Posterior cingulate gyrus (tissue), 11 donors: ENCODE measurements around the gene KCNC2.

Experiments used
- DNase-seq, 10 donors: peaks; one replicate each; pipeline versions ENCODE4 v3.0.0 to v3.0.0-alpha.2; 2020 to 2021; ENCODE audit warnings: mixed read lengths in 3 of 10
- intact Hi-C: fragments of 100-400 bp; cut with DNase I; formaldehyde crosslinking; loops from one replicate; pipeline ENCODE4 v1.15.1; 2023

KCNC2 gene

GRCh38 chr12:75081305-75081704 lies 128.3 kb downstream of the KCNC2 start:
- DNase-seq, result no peak
- intact Hi-C loops, result no loop called here

GRCh38 chr12:75080582-75080981 lies 129.1 kb downstream of the KCNC2 start:
- no peak for DNase-seq
- intact Hi-C loops, result no loop called here

- intact Hi-C loops, result no loop called here
- no peak for DNase-seq
These were observed 144.2 kb downstream of the KCNC2 start for GRCh38 chr12:75065482-75065881.

GRCh38 chr12:75062691-75063090 lies 146.9 kb downstream of the KCNC2 start:
- no peak for DNase-seq
- intact Hi-C loops, result no loop called here

- DNase-seq, result no peak
- intact Hi-C loops, result no loop called here
These were observed 151.4 kb downstream of the KCNC2 start for GRCh38 chr12:75058228-75058627.

- DNase-seq, result no peak
- intact Hi-C loops, result no loop called here
These were observed 160.9 kb downstream of the KCNC2 start for GRCh38 chr12:75048767-75049166.

- no peak for DNase-seq
- intact Hi-C loops, result no loop called here
These were observed 161.6 kb downstream of the KCNC2 start for GRCh38 chr12:75047885-75048525.

GRCh38 chr12:75042125-75042524 lies 167.5 kb downstream of the KCNC2 start:
- intact Hi-C loops, result no loop called here

GRCh38 chr12:75041472-75041871 lies 168.2 kb downstream of the KCNC2 start:
- DNase-seq, result no peak
- intact Hi-C loops, result no loop called here

More at GRCh38 chr12:75042125-75042524, 167.5 kb downstream of the KCNC2 start:
- DNase-seq, result no peak

- intact Hi-C loops, result no loop called here
- no peak for DNase-seq
These were observed 189.5 kb downstream of the KCNC2 start for GRCh38 chr12:75020068-75020557.

- no peak for DNase-seq
- intact Hi-C loops, result no loop called here
These were observed 198.5 kb downstream of the KCNC2 start for GRCh38 chr12:75011120-75011519.

GRCh38 chr12:75007133-75007532 lies 202.5 kb downstream of the KCNC2 start:
- no peak for DNase-seq
- intact Hi-C loops, result no loop called here

- no peak for DNase-seq
- intact Hi-C loops, result no loop called here
These were observed 209.5 kb downstream of the KCNC2 start for GRCh38 chr12:75000120-75000519.

GRCh38 chr12:74999474-74999873 lies 210.2 kb downstream of the KCNC2 start:
- no peak for DNase-seq
- intact Hi-C loops, result no loop called here
